K562 (cell line): ENCODE results near the gene S100A8. TPM values are rescaled to one million over a fixed set of nuclear protein-coding genes. Genes with fewer than 3 reads are reported as not detected.

Experiments used
- ATAC-seq: fragments of 200-7000 bp; cut with Tn5 transposase; 3 replicates; pipeline ENCODE4 v1.9.1; 2020; ENCODE audit warnings: moderate library complexity
- BruUV-seq: library from RNA; stranded (reverse); fragments of 400-500 nt; replicated peaks from 2 replicates; lab custom pipeline; 2021; lab: Mats Ljungman, UMichigan
- CTCF ChIA-PET: fragments of 300-600 bp; formaldehyde crosslinking; extraction: SDS; loops from one replicate; lab custom pipeline; 2021; ENCODE audit warnings: low intra/inter-chr PET ratio; lab: Yijun Ruan, JAX
- POLR2A ChIA-PET: fragments of 300-600, 350-650 bp; sonication (Branson Sonifier 250); formaldehyde crosslinking; extraction: SDS; loops from one replicate; lab custom pipeline; 2021; ENCODE audit warnings: antibody characterized with exemption, inconsistent platforms; lab: Yijun Ruan, JAX
- DNase-seq, 4 experiments: peaks; one replicate each; pipeline versions ENCODE4 v3.0.0 to v3.0.0-alpha.2; 2011 to 2018; ENCODE audit warnings: low spot score in 3 of 4, mixed read lengths in 3 of 4; ENCODE audit errors: extremely low read depth in 1 of 4
- FAIRE-seq: peaks from 2 replicates; lab custom pipeline; 2011; peaks lifted over from hg19 to GRCh38; lab: Jason Lieb, UNC
- H2AFZ ChIP-seq: 2 replicates; pipeline ENCODE4 v1.6.0; 2011; ENCODE audit warnings: low read depth, low read length, control low read depth, inconsistent platforms
- H3K27ac ChIP-seq: fragments of 200-600 bp; 3 replicates; pipeline ENCODE4 v1.8.0; 2011; ENCODE audit warnings: low read depth, mild to moderate bottlenecking, control low read depth, inconsistent platforms, low read length, moderate library complexity, mixed read lengths; ENCODE audit errors: extremely low read depth
- H3K27me3 ChIP-seq, 2 experiments: fragments of 300-600 bp in 1 of 2; 2 replicates in 1 of 2; 3 replicates in 1 of 2; pipeline versions ENCODE4 v1.6.0 to v1.8.0; 2011; ENCODE audit warnings: inconsistent platforms in 2 of 2, low read length in 2 of 2, mild to moderate bottlenecking in 1 of 2, mixed read lengths in 1 of 2, moderate library complexity in 1 of 2; ENCODE audit not compliant: control insufficient read depth in 2 of 2, insufficient read depth in 2 of 2
- H3K36me3 ChIP-seq: fragments of 300-600 bp; 3 replicates; pipeline ENCODE4 v1.8.0; 2011; ENCODE audit warnings: mild to moderate bottlenecking, low read length, inconsistent platforms; ENCODE audit not compliant: control insufficient read depth, insufficient read depth
- H3K4me1 ChIP-seq, 2 experiments: fragments of 200-600 bp in 1 of 2; replicated peaks in 1 of 2; 2 replicates in 1 of 2; 3 replicates in 1 of 2; pipeline versions ENCODE4 v1.5.1 to v1.8.0; 2011; ENCODE audit warnings: inconsistent platforms in 2 of 2, low read length in 2 of 2, mild to moderate bottlenecking in 1 of 2, mixed read lengths in 1 of 2, moderate library complexity in 1 of 2; ENCODE audit not compliant: control insufficient read depth in 2 of 2, insufficient read depth in 2 of 2
- H3K4me2 ChIP-seq: 2 replicates; pipeline ENCODE4 v1.6.1; 2011; ENCODE audit warnings: low read length, control low read depth, inconsistent platforms, mixed read lengths; ENCODE audit not compliant: insufficient read depth
- H3K4me3 ChIP-seq: fragments of 200-600 bp; sonication (generic), shearing (Covaris generic); 2 replicates; pipeline ENCODE4 v1.5.1; 2016; ENCODE audit warnings: control low read depth, inconsistent platforms
- H3K79me2 ChIP-seq: fragments of 200-600 bp; 3 replicates; pipeline ENCODE4 v1.8.0; 2011; ENCODE audit warnings: low read length, inconsistent platforms; ENCODE audit not compliant: control insufficient read depth, insufficient read depth
- H3K9ac ChIP-seq, 2 experiments: 2 replicates each; pipeline versions ENCODE4 v1.6.0 to v1.6.1; 2011; ENCODE audit warnings: low read depth in 2 of 2, low read length in 2 of 2, control low read depth in 1 of 2, inconsistent platforms in 1 of 2, mild to moderate bottlenecking in 1 of 2, mixed read lengths in 1 of 2; ENCODE audit not compliant: insufficient read depth in 1 of 2
- H3K9me1 ChIP-seq: one replicate; pipeline ENCODE4 v1.6.0; 2011; ENCODE audit warnings: inconsistent platforms, mild to moderate bottlenecking, low read length, moderate library complexity; ENCODE audit not compliant: control insufficient read depth, insufficient read depth
- H3K9me3 ChIP-seq: replicated peaks from 2 replicates; pipeline ENCODE4 v1.5.1; 2011; ENCODE audit warnings: low read depth, low read length, inconsistent platforms; ENCODE audit not compliant: control insufficient read depth, insufficient read depth
- H4K20me1 ChIP-seq: replicated peaks from 2 replicates; pipeline ENCODE4 v1.6.1; 2011; ENCODE audit warnings: low read length, inconsistent platforms, mixed read lengths; ENCODE audit not compliant: control insufficient read depth, insufficient read depth
- CCNT2 ChIP-seq: IDR thresholded peaks from 2 replicates; pipeline ENCODE4 v1.6.1; 2011; ENCODE audit warnings: borderline replicate concordance, low read depth, mild to moderate bottlenecking, moderate library complexity, mixed read lengths, low read length; ENCODE audit not compliant: insufficient read length; ENCODE audit errors: extremely low read depth
- CREM ChIP-seq: IDR thresholded peaks from 2 replicates; pipeline ENCODE4 v1.6.1; 2014; ENCODE audit warnings: antibody characterized with exemption, low read depth
- CTCF ChIP-seq, 3 experiments: IDR thresholded peaks in 2 of 3; conservative IDR thresholded peaks in 1 of 3; 2 replicates each; pipeline ENCODE4 v1.5.1; 2011 to 2012; ENCODE audit warnings: low read length in 3 of 3, mild to moderate bottlenecking in 3 of 3, control low read depth in 2 of 3, improper control_type of control experiment in 1 of 3, inconsistent platforms in 1 of 3, low read depth in 1 of 3, mixed read lengths in 1 of 3, moderate library complexity in 1 of 3; ENCODE audit not compliant: insufficient read depth in 2 of 3
- ESRRB ChIP-seq: fragments of 250-450 bp; sonication (Bioruptor Pico); IDR thresholded peaks from 2 replicates; pipeline ENCODE4 v1.5.0; 2020; ENCODE audit warnings: mild to moderate bottlenecking, moderate library complexity, borderline replicate concordance
- HNRNPUL1 ChIP-seq: fragments of 200-400 bp; formaldehyde crosslinking; IDR thresholded peaks from 2 replicates; pipeline ENCODE4 v1.6.1; 2017; ENCODE audit warnings: low read length
- MAZ ChIP-seq, 2 experiments: fragments of 450-650 bp in 1 of 2; sonication (generic) in 1 of 2; formaldehyde crosslinking; IDR thresholded peaks in 1 of 2; conservative IDR thresholded peaks in 1 of 2; 2 replicates each; pipeline versions ENCODE4 v1.4.0 to v1.5.0; 2020; ENCODE audit warnings: mild to moderate bottlenecking in 1 of 2, missing genetic modification reagents in 1 of 2
- PHB ChIP-seq: fragments of 250-450 bp; sonication (Bioruptor Pico); IDR thresholded peaks from 2 replicates; pipeline ENCODE4 v1.5.0; 2021
- RAD21 ChIP-seq, 2 experiments: fragments of 250-450 bp in 1 of 2; fragments of 450-650 bp in 1 of 2; sonication (Bioruptor Pico) in 1 of 2; formaldehyde crosslinking in 1 of 2; IDR thresholded peaks in 1 of 2; conservative IDR thresholded peaks in 1 of 2; 2 replicates each; pipeline versions ENCODE4 v1.4.0 to v1.8.0; 2020 to 2022; ENCODE audit warnings: mild to moderate bottlenecking in 2 of 2, moderate library complexity in 1 of 2
- TEAD4 ChIP-seq, 2 experiments: sonication (generic) in 1 of 2; formaldehyde crosslinking in 1 of 2; IDR thresholded peaks; 2 replicates each; pipeline versions ENCODE4 v1.6.1 to v1.8.0; 2012 to 2022; ENCODE audit warnings: borderline replicate concordance in 1 of 2, inconsistent platforms in 1 of 2, low read length in 1 of 2, mild to moderate bottlenecking in 1 of 2, missing genetic modification reagents in 1 of 2
- ZBTB1 ChIP-seq: sonication (generic); formaldehyde crosslinking; IDR thresholded peaks from 2 replicates; pipeline ENCODE4 v1.8.1; 2023; ENCODE audit warnings: missing genetic modification reagents, low read depth, mild to moderate bottlenecking, borderline replicate concordance
- ZNF197 ChIP-seq: fragments of 200-800 bp; sonication (Bioruptor generic); IDR thresholded peaks from 2 replicates; pipeline ENCODE4 v1.6.1; 2016; ENCODE audit warnings: low read depth, missing genetic modification characterization, missing compliant biosample characterization
- ZNF408 ChIP-seq: fragments of 250-450 bp; sonication (Bioruptor Pico); IDR thresholded peaks from 2 replicates; pipeline ENCODE4 v1.4.0; 2020; ENCODE audit warnings: low read depth, mild to moderate bottlenecking, moderate library complexity
- WGBS: fragments of 100-300 bp; shearing (Covaris generic); methylation state at CpG from one replicate; pipeline ENCODE4 v1.1.6; 2016; ENCODE audit warnings: low coverage, mixed read lengths; ENCODE audit not compliant: insufficient coverage; ENCODE audit errors: missing lambda C conversion rate; 5-methylcytosine and 5-hydroxymethylcytosine counted together
- in situ Hi-C: fragments of 300-500 bp; cut with MboI; formaldehyde crosslinking; loops from 4 replicates; pipeline ENCODE4 v1.15.0; 2018; ENCODE audit warnings: inconsistent platforms, mixed read lengths
- intact Hi-C: fragments of 100-400 bp; cut with micrococcal nuclease; formaldehyde crosslinking; loops from 2 replicates; pipeline ENCODE4 v1.14.2; 2022
- polyA plus RNA-seq, 8 experiments: library from polyadenylated mRNA; depleted of rRNA in 4 of 8; stranded (reverse) in 5 of 8; unstranded in 3 of 8; fragments of >200 nt; fragmentation: Nextera tagmentation in 2 of 8; fragmentation: Illumina TruSeq in 1 of 8; extraction: Ambion mirVana in 2 of 8; extraction: Trizol in 1 of 8; gene quantifications; 2 replicates each; pipeline versions ENCODE4 v1.2.1 to v1.2.3, GENCODE V29; 2011 to 2014; ENCODE audit warnings: inconsistent platforms in 1 of 8, missing spikeins in 1 of 8
- total RNA-seq, 7 experiments: library from RNA; depleted of rRNA in 6 of 7; stranded (reverse); fragments of >200 nt in 6 of 7; fragmentation: Illumina TruSeq in 2 of 7; extraction: Trizol in 2 of 7; gene quantifications; 2 replicates each; pipeline versions ENCODE4 v1.2.1 to v1.2.3, GENCODE V29; 2011 to 2021; ENCODE audit warnings: low replicate concordance in 1 of 7
- TF ChIP-seq, protein P1 (sequence below), 2 experiments: fragments of 450-650 bp in 1 of 2; sonication (generic) in 1 of 2; formaldehyde crosslinking; conservative IDR thresholded peaks; 2 replicates each; pipeline versions ENCODE4 v1.4.0 to v1.8.1; 2020 to 2022; ENCODE audit warnings: mild to moderate bottlenecking in 1 of 2, missing genetic modification reagents in 1 of 2

S100A8 gene
- total and polyA plus RNA-seq, 9 of the 15 experiments (the other 6 are each of a cell fraction or from before 2014, with no cell fraction given): 0.15 to 0.60 TPM; not detected in 7

- intact Hi-C loops: loop anchor here (2.0 kb wide), 1 partner anchor 66 kb away; no protein-coding TSS in a partner anchor
- POLR2A ChIA-PET: interaction anchor here (0.5 to 1.0 kb wide), 3 partner anchors 32 to 1479 kb away, joined by 3 read pairs; no protein-coding TSS in a partner anchor
- ATAC-seq (no peak), FAIRE-seq (no peak), DNase-seq (no peak)
- Histone ChIP-seq H3K9me3 (no peaks in the 10 kb centered on the region), H3K27ac (no peak overlapping the region), H2AFZ (no peak overlapping the region), H3K79me2 (no peaks in the 10 kb centered on the region), H3K4me3 (no peak overlapping the region), H3K9ac (no peak overlapping the region), H3K9me1 (peaks cover 6% of the 10 kb centered on the region), H3K36me3 (no peaks in the 10 kb centered on the region), H4K20me1 (peaks cover 8% of the 10 kb centered on the region), H3K27me3 (peaks cover 0 to 6% of the 10 kb centered on the region in 2 experiments; a peak in 3 of 5 replicates), H3K4me2 (no peak overlapping the region), H3K4me1 (peaks cover 27 to 35% of the 10 kb centered on the region in 2 experiments)
- in situ Hi-C loops: no loop called here
- CTCF ChIA-PET: no interaction called here
- WGBS: 12% methylated on average over 5 of the region's 6 CpGs
- TF ChIP-seq ZBTB1 (CRISPR knock-in tag): no peak
- no peak for TF ChIP-seq PHB (CRISPR knock-in tag)
- TF ChIP-seq ESRRB: no peak
- peak in 2 of 3 experiments; percentile 9 to 21; a peak in 3 of 6 replicates for TF ChIP-seq CTCF (IDR thresholded peaks at IDR 0.05 in 2 of 3, conservative IDR thresholded peaks at IDR 0.05 in 1 of 3; ENCODE audit: insufficient read depth in 2 of 3, low read depth in 1 of 3, low read length in 3 of 3)
- TF ChIP-seq TEAD4 (IDR thresholded peaks at IDR 0.05; ENCODE audit: low read length): no peak
- TF ChIP-seq TEAD4 (CRISPR knock-in tag; IDR thresholded peaks at IDR 0.05; ENCODE audit: borderline replicate concordance): no peak
- peak in 1 of 2 experiments; percentile 31; a peak in 2 of 4 replicates for TF ChIP-seq RAD21 (CRISPR knock-in tag; conservative IDR thresholded peaks at IDR 0.05 in 1 of 2, IDR thresholded peaks at IDR 0.05 in 1 of 2)
- no peak for TF ChIP-seq ZNF408 (CRISPR knock-in tag)
- TF ChIP-seq CREM: no peak
- TF ChIP-seq ZNF197 (CRISPR knock-in tag): no peak
- no peak for TF ChIP-seq MAZ (CRISPR knock-in tag; conservative IDR thresholded peaks at IDR 0.05 in 1 of 2, IDR thresholded peaks at IDR 0.05 in 1 of 2)
- no peak for TF ChIP-seq CCNT2
- no peak for TF ChIP-seq HNRNPUL1
- TF ChIP-seq, protein P1, sequence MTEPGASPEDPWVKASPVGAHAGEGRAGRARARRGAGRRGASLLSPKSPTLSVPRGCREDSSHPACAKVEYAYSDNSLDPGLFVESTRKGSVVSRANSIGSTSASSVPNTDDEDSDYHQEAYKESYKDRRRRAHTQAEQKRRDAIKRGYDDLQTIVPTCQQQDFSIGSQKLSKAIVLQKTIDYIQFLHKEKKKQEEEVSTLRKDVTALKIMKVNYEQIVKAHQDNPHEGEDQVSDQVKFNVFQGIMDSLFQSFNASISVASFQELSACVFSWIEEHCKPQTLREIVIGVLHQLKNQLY (CRISPR knock-in tag; conservative IDR thresholded peaks at IDR 0.05): no peak
- no TSS peak for BruUV-seq
Observed at GRCh38 chr1:153428791-153429190, 37.9 kb upstream of the S100A8 start.
